ENCODE measurements around the gene NEDD9.

Gene NEDD9

DNA sequence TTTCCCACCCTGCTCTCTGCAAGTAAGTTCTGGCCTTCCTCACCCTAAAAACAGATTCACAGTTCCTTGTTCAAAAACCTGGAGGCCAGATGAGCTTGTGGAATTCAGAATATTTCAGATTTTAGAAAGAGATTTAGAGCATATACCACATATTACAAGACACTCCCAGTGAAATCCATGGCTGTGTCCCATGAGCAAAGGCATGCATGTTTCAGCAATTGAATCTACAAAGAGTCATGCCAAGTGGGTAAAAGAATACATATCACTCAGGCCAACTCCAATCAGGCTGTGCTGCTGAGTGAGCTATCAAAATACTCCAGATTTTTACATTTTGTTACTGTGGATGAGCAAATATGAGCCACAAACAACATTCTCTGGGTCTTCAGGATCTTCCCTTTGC lies 10.2 kb upstream of the NEDD9 start:
- Histone ChIP-seq H3K4me2 (ENCODE audit: low read depth, low read length, poor library complexity, severe bottlenecking) (no peak overlapping the region), H3K9ac (ENCODE audit: low read depth, low read length, poor library complexity, severe bottlenecking) (no peak overlapping the region), H3K79me2 (ENCODE audit: insufficient read depth, low read length) (no peaks in the 10 kb centered on the region), H3K4me3 (ENCODE audit: low read length, poor library complexity, severe bottlenecking) (no peak overlapping the region), H3K9me2 (replicated peaks; ENCODE audit: low read depth, low read length) (no peaks in the 10 kb centered on the region), H4K20me1 (ENCODE audit: insufficient read depth, low read length, poor library complexity, severe bottlenecking) (no peaks in the 10 kb centered on the region), H3K36me3 (ENCODE audit: insufficient read depth, low read length) (no peaks in the 10 kb centered on the region), H3K27me3 (ENCODE audit: insufficient read depth, low read length, poor library complexity, severe bottlenecking) (no peaks in the 10 kb centered on the region), H3K4me1 (ENCODE audit: insufficient read depth, low read length, poor library complexity, severe bottlenecking) (peaks cover 6% of the 10 kb centered on the region), H3K9me3 (ENCODE audit: insufficient read depth, low read depth, low read length) (no peaks in the 10 kb centered on the region), H3F3A (ENCODE audit: low read depth) (no peaks in the 10 kb centered on the region), H2AFZ (ENCODE audit: low read length) (no peak overlapping the region)
- no peak for TF ChIP-seq EZH2phosphoT487 (IDR thresholded peaks at IDR 0.05; ENCODE audit: borderline replicate concordance)
- TF ChIP-seq, protein P1, sequence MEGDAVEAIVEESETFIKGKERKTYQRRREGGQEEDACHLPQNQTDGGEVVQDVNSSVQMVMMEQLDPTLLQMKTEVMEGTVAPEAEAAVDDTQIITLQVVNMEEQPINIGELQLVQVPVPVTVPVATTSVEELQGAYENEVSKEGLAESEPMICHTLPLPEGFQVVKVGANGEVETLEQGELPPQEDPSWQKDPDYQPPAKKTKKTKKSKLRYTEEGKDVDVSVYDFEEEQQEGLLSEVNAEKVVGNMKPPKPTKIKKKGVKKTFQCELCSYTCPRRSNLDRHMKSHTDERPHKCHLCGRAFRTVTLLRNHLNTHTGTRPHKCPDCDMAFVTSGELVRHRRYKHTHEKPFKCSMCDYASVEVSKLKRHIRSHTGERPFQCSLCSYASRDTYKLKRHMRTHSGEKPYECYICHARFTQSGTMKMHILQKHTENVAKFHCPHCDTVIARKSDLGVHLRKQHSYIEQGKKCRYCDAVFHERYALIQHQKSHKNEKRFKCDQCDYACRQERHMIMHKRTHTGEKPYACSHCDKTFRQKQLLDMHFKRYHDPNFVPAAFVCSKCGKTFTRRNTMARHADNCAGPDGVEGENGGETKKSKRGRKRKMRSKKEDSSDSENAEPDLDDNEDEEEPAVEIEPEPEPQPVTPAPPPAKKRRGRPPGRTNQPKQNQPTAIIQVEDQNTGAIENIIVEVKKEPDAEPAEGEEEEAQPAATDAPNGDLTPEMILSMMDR (conservative IDR thresholded peaks at IDR 0.05; ENCODE audit: low read length) = no peak

- H3F3A ChIP-seq (ENCODE audit: low read depth) = no peaks in the 10 kb centered on the region
- no peak overlapping the region for H3K4me3 ChIP-seq (ENCODE audit: low read length, poor library complexity, severe bottlenecking)
- H3K9ac ChIP-seq (ENCODE audit: low read depth, low read length, poor library complexity, severe bottlenecking) = no peak overlapping the region
- H3K79me2 ChIP-seq (ENCODE audit: insufficient read depth, low read length) = no peaks in the 10 kb centered on the region
- no peaks in the 10 kb centered on the region for H3K9me3 ChIP-seq (ENCODE audit: insufficient read depth, low read depth, low read length)
- TF ChIP-seq, protein P1 (conservative IDR thresholded peaks at IDR 0.05; ENCODE audit: low read length) = no peak
- TF ChIP-seq EZH2phosphoT487 (IDR thresholded peaks at IDR 0.05; ENCODE audit: borderline replicate concordance) = no peak
- H4K20me1 ChIP-seq (ENCODE audit: insufficient read depth, low read length, poor library complexity, severe bottlenecking) = no peaks in the 10 kb centered on the region
- H3K9me2 ChIP-seq (replicated peaks; ENCODE audit: low read depth, low read length) = no peaks in the 10 kb centered on the region
- no peaks in the 10 kb centered on the region for H3K36me3 ChIP-seq (ENCODE audit: insufficient read depth, low read length)
- H3K27me3 ChIP-seq (ENCODE audit: insufficient read depth, low read length, poor library complexity, severe bottlenecking) = no peaks in the 10 kb centered on the region
- H2AFZ ChIP-seq (ENCODE audit: low read length) = no peak overlapping the region
- H3K4me2 ChIP-seq (ENCODE audit: low read depth, low read length, poor library complexity, severe bottlenecking) = no peak overlapping the region
- H3K4me1 ChIP-seq (ENCODE audit: insufficient read depth, low read length, poor library complexity, severe bottlenecking) = peaks cover 9% of the 10 kb centered on the region
These were observed 9.3 kb upstream of the NEDD9 start for GRCh38 chr6:11241793-11242201.

DNA sequence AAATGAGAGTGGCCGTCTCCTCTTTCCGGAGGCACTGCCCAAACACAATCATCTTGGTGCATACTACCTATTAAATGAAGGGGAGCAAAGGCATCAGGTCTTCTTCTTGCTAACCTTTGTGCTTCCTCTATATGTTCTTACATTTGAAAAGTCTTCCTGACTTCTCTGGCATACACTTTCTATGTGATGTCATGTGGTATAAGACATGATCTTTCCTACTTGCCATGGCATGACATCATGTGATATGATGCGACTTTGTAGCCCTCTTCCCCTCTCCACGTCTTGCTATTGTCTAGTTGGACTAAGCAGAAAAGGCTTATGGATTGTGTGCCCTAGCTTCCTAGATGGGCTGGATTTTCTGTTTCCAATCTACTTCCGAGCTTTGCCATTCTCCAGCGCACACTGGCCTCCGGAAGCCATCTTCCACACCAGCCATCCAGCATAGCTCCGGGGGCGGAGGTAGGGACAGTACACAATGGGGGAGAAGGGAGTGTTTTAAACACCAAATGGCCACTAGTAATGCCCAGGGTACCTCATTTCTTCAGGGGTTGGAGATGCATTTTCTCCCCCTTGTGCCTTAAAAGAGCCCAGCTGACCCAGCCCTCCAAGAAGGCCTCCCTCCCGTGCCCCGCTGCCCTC lies 8.8 kb upstream of the NEDD9 start:
- H3K79me2 ChIP-seq (ENCODE audit: insufficient read depth, low read length) = no peaks in the 10 kb centered on the region
- TF ChIP-seq, protein P1 (conservative IDR thresholded peaks at IDR 0.05; ENCODE audit: low read length) = no peak
- no peak for TF ChIP-seq EZH2phosphoT487 (IDR thresholded peaks at IDR 0.05; ENCODE audit: borderline replicate concordance)
- H3F3A ChIP-seq (ENCODE audit: low read depth) = no peaks in the 10 kb centered on the region
- no peaks in the 10 kb centered on the region for H3K9me2 ChIP-seq (replicated peaks; ENCODE audit: low read depth, low read length)
- H3K9me3 ChIP-seq (ENCODE audit: insufficient read depth, low read depth, low read length) = no peaks in the 10 kb centered on the region
- H3K9ac ChIP-seq (ENCODE audit: low read depth, low read length, poor library complexity, severe bottlenecking) = no peak overlapping the region
- no peak overlapping the region for H2AFZ ChIP-seq (ENCODE audit: low read length)
- H4K20me1 ChIP-seq (ENCODE audit: insufficient read depth, low read length, poor library complexity, severe bottlenecking) = no peaks in the 10 kb centered on the region
- H3K4me1 ChIP-seq (ENCODE audit: insufficient read depth, low read length, poor library complexity, severe bottlenecking) = peaks cover 15% of the 10 kb centered on the region
- H3K27me3 ChIP-seq (ENCODE audit: insufficient read depth, low read length, poor library complexity, severe bottlenecking) = no peaks in the 10 kb centered on the region
- no peaks in the 10 kb centered on the region for H3K36me3 ChIP-seq (ENCODE audit: insufficient read depth, low read length)
- H3K4me3 ChIP-seq (ENCODE audit: low read length, poor library complexity, severe bottlenecking) = no peak overlapping the region
- no peak overlapping the region for H3K4me2 ChIP-seq (ENCODE audit: low read depth, low read length, poor library complexity, severe bottlenecking)
